IPS-20b (cell line): ENCODE results near the gene MAPK10.
"Not testable (repeated sequence)": the region's sequence is repeated elsewhere in the genome, so short reads cannot be mapped to it uniquely, and the experiment has no call there.

ENCODE experiments used
- H3K27ac ChIP-seq: one replicate; pipeline ENCODE4 v1.5.1; 2013; ENCODE audit warnings: low read length
- H3K27me3 ChIP-seq: 2 replicates; pipeline ENCODE4 v1.6.1; 2013; ENCODE audit warnings: mild to moderate bottlenecking, low read length, inconsistent platforms; ENCODE audit not compliant: insufficient read depth
- H3K36me3 ChIP-seq: 2 replicates; pipeline ENCODE4 v1.6.1; 2013; ENCODE audit warnings: low read depth, mild to moderate bottlenecking, inconsistent platforms, low read length, moderate library complexity; ENCODE audit not compliant: insufficient read depth
- H3K4me1 ChIP-seq: 2 replicates; pipeline ENCODE4 v1.6.1; 2013; ENCODE audit warnings: mild to moderate bottlenecking, control low read depth, inconsistent platforms, low read length, moderate library complexity; ENCODE audit not compliant: insufficient read depth
- H3K4me3 ChIP-seq: 2 replicates; pipeline ENCODE4 v1.5.1; 2013; ENCODE audit warnings: mild to moderate bottlenecking, low read length, inconsistent platforms
- H3K9ac ChIP-seq: 2 replicates; pipeline ENCODE4 v1.6.1; 2013; ENCODE audit warnings: low read depth, mild to moderate bottlenecking, inconsistent platforms, low read length, moderate library complexity
- H3K9me3 ChIP-seq: 2 replicates; pipeline ENCODE4 v1.6.1; 2013; ENCODE audit warnings: mild to moderate bottlenecking, low read depth, low read length, inconsistent platforms; ENCODE audit not compliant: insufficient read depth

The MAPK10 gene

DNA sequence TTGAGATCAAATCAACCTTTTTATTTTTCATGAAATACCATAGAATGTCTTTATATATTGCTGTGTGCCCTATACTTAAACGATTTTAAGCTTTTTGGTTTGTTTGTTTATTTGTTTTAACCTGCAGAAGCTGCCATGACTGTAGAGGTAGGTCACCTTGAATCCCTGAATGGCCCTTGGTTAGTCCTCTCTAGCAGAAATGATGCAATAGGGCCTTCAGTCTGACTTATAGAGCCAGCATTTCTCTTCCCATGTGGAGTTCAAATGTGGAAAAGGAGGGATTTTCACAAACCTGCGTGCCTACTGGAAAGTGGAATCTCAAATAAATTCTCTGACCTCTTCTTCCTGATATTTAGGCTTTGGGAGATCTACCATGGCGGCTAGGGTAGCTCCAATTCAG, 327.9 kb downstream of the MAPK10 start:
- Histone ChIP-seq H3K36me3 (no peaks in the 10 kb centered on the region), H3K27ac (no peak overlapping the region), H3K9ac (no peak overlapping the region), H3K27me3 (no peaks in the 10 kb centered on the region), H3K4me1 (peaks cover 4% of the 10 kb centered on the region; the same call in 1 of the 2 replicates), H3K4me3 (no peak overlapping the region), H3K9me3 (no peaks in the 10 kb centered on the region)

DNA sequence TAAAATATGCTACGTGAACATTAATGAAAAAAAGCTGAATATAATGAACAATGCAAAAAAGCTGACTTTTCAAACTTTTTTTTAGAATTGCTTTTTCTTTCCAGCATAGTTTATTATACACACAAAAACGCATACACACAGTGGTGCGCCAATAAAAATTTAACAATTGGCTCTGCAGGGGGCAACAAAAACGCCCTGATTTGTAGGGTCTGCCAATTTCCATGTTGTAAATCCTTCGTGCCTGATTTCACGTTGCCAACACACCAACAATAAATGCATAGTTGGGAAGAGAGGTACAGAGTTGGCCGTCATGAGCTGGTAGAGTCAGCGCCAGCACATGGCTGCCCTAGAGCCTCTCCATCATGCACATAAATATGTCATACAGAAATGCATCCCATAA, 333.1 kb downstream of the MAPK10 start:
- no peaks in the 10 kb centered on the region for H3K4me1 ChIP-seq
- H3K9ac ChIP-seq, result no peak overlapping the region
- H3K36me3 ChIP-seq, result no peaks in the 10 kb centered on the region
- no peaks in the 10 kb centered on the region for H3K27me3 ChIP-seq
- no peak overlapping the region for H3K27ac ChIP-seq
- no peak overlapping the region for H3K4me3 ChIP-seq
- H3K9me3 ChIP-seq, result no peaks in the 10 kb centered on the region

DNA sequence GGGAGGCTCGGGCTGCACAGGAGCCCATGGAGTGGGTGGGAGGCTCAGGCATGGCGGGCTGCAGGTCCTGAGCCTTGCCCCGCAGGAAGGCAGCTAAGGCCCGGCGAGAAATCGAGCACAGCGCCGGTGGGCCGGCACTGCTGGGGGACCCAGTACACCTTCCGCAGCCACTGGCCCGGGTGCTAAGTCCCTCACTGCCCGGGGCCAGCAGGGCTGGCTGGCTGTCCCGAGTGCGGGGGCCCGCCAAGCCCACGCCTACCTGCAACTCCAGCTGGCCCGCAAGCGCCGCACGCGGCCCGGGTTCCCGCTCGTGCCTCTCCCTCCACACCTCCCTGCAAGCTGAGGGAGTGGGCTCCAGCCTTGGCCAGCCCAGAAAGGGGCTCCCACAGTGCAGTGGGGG, 338.2 kb downstream of the MAPK10 start:
- H3K27me3 ChIP-seq, H3K27ac ChIP-seq, H3K4me1 ChIP-seq, H3K9ac ChIP-seq, H3K4me3 ChIP-seq, H3K9me3 ChIP-seq, H3K36me3 ChIP-seq: not testable (repeated sequence)

DNA sequence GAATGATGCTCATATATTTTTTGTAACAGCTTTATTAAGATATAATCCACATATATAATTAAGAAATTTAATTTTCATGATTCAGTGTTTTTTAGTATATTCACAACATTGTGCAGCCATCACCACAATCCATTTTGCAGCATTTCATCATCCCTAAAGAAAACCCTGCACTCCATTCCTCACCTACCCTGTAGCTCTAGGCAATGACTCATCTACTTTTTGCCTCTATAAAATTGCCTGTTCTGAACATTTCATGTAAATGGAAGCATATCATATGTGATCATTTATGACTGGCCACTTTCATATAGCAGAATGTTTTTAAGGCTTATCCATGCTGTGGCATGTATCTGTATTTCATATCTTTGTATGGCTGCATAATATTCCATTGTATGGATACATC, 339.9 kb downstream of the MAPK10 start:
- Histone ChIP-seq H3K9me3 (no peaks in the 10 kb centered on the region), H3K4me3 (no peak overlapping the region), H3K27me3 (no peaks in the 10 kb centered on the region), H3K4me1 (peaks cover 3% of the 10 kb centered on the region; the same call in 1 of the 2 replicates), H3K36me3 (no peaks in the 10 kb centered on the region), H3K27ac (no peak overlapping the region), H3K9ac (no peak overlapping the region)

DNA sequence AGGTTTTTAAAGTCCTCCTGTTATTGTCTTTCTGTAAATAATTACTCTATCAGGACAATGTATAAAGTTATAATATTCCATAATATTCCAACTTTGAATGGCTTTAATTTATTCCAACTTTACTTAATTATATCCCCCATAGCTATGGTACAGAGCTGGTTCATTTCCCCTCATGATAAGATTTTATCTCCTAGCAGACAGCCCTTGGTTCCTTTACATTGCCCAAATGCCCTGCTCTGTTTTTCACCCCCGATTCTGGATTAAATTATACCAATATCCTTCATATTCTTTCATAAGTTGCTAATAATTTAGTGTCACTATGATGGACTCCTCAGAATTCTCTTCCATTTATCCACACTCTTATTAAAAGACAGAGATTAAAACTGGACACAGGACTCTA, 340.5 kb downstream of the MAPK10 start:
- Histone ChIP-seq H3K36me3 (no peaks in the 10 kb centered on the region), H3K27ac (no peak overlapping the region), H3K9me3 (no peaks in the 10 kb centered on the region), H3K4me3 (no peak overlapping the region), H3K9ac (no peak overlapping the region), H3K4me1 (peaks cover 9% of the 10 kb centered on the region; the same call in 1 of the 2 replicates), H3K27me3 (no peaks in the 10 kb centered on the region)

DNA sequence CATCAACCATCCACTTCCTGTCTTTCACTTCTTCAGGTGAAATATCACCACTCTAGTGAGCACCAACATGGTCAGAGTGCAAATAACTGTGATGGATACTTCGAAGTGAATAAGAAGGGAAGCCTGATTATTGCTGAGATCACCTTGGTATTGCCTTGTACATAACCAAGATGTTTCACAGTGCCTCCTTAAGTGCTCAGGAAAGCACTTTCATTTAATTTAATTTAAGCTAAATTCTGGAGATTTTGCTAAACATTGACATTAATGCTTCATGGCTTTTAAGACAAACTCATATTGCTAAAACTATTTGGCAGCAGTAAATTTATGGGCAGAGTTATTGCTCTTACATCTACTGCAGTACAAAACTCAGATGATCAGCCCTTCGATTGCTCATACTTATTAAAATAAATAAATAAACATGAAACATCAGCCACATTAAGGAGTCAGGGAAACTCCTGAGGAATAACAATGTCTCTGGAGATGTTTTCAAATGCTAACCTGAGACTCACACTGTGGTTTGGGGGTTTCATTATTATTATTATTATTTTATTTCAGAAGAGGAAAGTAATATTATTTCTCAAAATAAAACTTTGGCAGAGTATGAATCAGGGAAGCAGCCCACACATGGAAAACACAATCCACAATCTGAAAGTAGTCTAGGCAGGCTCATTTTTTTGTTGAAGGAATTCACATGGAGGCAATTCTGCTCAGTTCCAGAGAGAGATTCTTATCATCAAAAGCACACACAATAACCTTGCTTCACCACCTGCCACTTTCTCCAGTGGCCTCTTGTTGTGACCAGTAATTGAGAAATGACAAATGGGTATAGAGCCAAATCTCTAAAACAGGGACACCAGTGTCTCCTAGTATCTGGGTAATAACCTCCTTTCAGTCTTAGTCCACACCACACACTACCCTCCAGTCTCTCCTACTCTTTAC, 344.2 kb downstream of the MAPK10 start:
- H3K4me1 ChIP-seq, result peaks cover 11% of the 10 kb centered on the region; the same call in 1 of the 2 replicates
- H3K9ac ChIP-seq, result no peak overlapping the region
- no peak overlapping the region for H3K4me3 ChIP-seq
- no peak overlapping the region for H3K27ac ChIP-seq
- no peaks in the 10 kb centered on the region for H3K36me3 ChIP-seq
- no peaks in the 10 kb centered on the region for H3K9me3 ChIP-seq
- no peaks in the 10 kb centered on the region for H3K27me3 ChIP-seq

DNA sequence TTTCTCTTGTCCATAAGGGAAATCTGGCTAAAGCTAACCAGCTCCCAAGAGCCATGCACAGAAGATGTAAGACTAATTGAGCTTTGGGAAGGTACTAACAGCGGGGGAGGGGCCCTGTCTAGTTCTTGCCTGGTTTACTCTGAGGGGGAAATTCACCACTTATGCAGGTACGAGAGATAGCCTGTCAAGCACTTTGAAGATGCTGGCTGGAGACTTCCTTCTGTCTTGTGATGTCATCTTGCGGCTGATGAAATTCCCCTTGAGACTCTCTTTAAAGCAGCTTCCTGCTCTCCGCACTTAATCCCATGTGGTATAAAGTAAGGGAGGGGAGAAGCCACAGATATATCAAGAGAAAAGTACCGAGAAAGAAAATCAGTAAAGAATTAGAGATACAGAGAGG, 345.3 kb downstream of the MAPK10 start:
- Histone ChIP-seq H3K9ac (no peak overlapping the region), H3K27ac (no peak overlapping the region), H3K36me3 (no peaks in the 10 kb centered on the region), H3K4me3 (no peak overlapping the region), H3K9me3 (no peaks in the 10 kb centered on the region), H3K27me3 (no peaks in the 10 kb centered on the region), H3K4me1 (peaks cover 11% of the 10 kb centered on the region; the same call in 1 of the 2 replicates)

DNA sequence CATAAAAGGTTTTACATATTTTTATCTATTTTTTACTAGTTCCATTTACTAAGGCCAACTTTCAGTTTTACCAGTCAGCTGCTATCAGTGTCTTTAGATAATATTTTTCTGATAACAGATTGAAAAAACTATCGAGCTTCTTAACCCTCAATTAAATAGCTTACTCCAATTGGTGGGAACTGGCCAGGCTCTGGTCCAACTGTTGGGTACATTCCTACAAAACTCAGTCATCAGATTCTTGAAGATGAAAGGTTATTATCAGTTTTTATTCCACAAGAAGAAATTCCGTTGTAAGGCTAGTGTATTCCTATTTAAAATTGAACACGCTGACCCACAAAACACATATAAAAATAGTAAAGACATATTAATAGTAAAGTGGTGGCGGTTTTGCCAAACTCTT, 346.2 kb downstream of the MAPK10 start:
- Histone ChIP-seq H3K27ac (no peak overlapping the region), H3K4me3 (no peak overlapping the region), H3K36me3 (no peaks in the 10 kb centered on the region), H3K27me3 (no peaks in the 10 kb centered on the region), H3K9me3 (no peaks in the 10 kb centered on the region), H3K4me1 (peaks cover 11% of the 10 kb centered on the region; the same call in 1 of the 2 replicates), H3K9ac (no peak overlapping the region)

DNA sequence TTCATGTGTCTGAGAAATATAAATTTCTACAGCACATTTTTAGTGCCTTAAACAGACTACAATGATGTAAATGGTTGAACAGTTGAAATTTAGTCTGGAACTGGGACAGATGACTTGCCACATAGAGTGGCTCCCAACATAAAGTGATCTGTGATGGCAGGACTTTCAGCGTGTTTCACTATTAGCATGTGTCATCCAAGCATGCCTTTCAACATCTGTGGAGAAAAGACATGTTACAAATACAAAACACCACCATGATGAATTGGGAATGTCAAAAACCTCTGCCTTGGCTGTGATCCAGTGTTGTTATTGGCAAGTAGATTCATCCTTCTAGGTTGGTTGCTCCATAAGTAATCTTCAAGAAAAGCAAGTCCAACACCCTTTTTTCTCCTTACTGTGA, 348.7 kb downstream of the MAPK10 start:
- H3K36me3 ChIP-seq, result no peaks in the 10 kb centered on the region
- no peaks in the 10 kb centered on the region for H3K27me3 ChIP-seq
- H3K4me1 ChIP-seq, result peaks cover 11% of the 10 kb centered on the region; the same call in 1 of the 2 replicates
- H3K9me3 ChIP-seq, result no peaks in the 10 kb centered on the region
- H3K27ac ChIP-seq, result no peak overlapping the region
- no peak overlapping the region for H3K4me3 ChIP-seq
- H3K9ac ChIP-seq, result no peak overlapping the region

DNA sequence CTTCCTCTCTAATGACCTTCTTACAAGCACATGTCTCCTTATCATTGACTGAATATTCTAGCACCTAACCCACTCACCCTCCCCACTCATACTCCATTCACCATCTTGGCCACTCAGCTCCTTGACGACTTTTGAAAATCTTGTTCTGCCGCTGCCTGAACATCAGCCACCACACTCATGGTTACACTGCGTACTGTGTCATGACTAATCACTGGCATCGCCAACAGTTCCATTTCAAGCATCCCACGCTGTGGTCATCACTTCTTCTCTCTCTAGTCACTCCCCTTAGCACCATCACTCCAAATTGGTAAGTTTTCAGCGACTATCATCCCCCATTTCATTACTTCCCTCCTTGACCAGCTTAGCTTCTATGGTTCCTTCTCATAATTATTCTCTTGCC, 352.8 kb downstream of the MAPK10 start:
- Histone ChIP-seq H3K36me3 (no peaks in the 10 kb centered on the region), H3K27me3 (no peaks in the 10 kb centered on the region), H3K9ac (no peak overlapping the region), H3K27ac (no peak overlapping the region), H3K4me1 (no peaks in the 10 kb centered on the region), H3K4me3 (no peak overlapping the region), H3K9me3 (no peaks in the 10 kb centered on the region)

DNA sequence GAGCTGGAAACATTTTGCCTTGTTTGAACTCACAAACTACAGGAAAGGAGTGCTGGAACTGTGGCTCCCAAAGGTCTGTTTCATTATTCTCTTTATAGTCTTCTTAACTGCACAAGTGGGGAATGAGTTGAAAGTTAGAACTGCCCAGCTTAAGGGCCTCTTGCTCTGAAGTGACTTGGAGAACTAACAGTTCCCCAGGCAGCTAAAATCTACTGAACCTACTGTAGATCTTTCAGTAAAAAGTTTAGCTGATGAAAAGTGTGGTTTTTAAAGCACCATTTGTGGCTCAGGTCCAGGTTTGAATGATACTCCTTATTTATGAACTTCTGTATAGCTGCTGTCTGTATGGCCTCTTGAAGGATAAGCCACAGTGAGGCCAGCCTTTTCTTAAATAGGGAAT, 353.8 kb downstream of the MAPK10 start:
- Histone ChIP-seq H3K36me3 (no peaks in the 10 kb centered on the region), H3K27ac (no peak overlapping the region), H3K4me1 (no peaks in the 10 kb centered on the region), H3K27me3 (no peaks in the 10 kb centered on the region), H3K4me3 (no peak overlapping the region), H3K9ac (no peak overlapping the region), H3K9me3 (no peaks in the 10 kb centered on the region)

DNA sequence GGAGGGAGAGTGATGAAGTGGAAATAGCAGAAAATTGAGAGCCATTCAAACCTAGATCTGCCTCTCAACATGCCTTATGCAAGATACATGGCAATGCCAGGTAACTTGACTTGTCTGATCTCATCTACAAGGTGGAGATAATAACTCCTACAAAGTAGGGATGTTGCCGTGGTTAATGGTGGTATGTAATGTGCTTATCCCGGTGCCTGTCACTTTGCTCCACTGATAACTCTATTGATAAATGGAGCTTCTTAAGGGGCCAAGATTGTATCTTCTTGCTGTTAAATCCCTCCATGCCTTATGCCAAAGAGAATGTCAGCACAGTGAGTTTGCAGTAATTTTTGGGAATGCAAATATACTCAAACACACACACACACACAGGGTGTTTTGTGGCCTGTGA, 355.8 kb downstream of the MAPK10 start:
- H3K4me1 ChIP-seq, result no peaks in the 10 kb centered on the region
- H3K27me3 ChIP-seq, result no peaks in the 10 kb centered on the region

More for the DNA sequence above, 355.8 kb downstream of the MAPK10 start:
- Histone ChIP-seq H3K27ac (no peak overlapping the region), H3K9ac (no peak overlapping the region), H3K36me3 (no peaks in the 10 kb centered on the region), H3K9me3 (no peaks in the 10 kb centered on the region), H3K4me3 (no peak overlapping the region)
